HG02588 (cell line): Measurements from ENCODE around the gene NOS1AP.
"Not testable (repeated sequence)": the region's sequence is repeated elsewhere in the genome, so short reads cannot be mapped to it uniquely, and the experiment has no call there.

ENCODE experiments used
- ATAC-seq: cut with Tn5 transposase; IDR thresholded peaks from one replicate; pipeline ENCODE4 v1.9.1; 2021; ENCODE audit warnings: mild to moderate bottlenecking, moderate library complexity; ENCODE audit not compliant: unreplicated experiment

NOS1AP gene

GRCh38 chr1:162191396-162192305 lies 122.2 kb downstream of the NOS1AP start:
- ATAC-seq: no peak

- no peak for ATAC-seq
These were observed 122.8 kb downstream of the NOS1AP start for GRCh38 chr1:162192306-162192678.

GRCh38 chr1:162192763-162193162 lies 123.3 kb downstream of the NOS1AP start:
- ATAC-seq: no peak

GRCh38 chr1:162193221-162193620 lies 123.7 kb downstream of the NOS1AP start:
- no peak for ATAC-seq

GRCh38 chr1:162193815-162194214 lies 124.3 kb downstream of the NOS1AP start:
- ATAC-seq: no peak

- ATAC-seq: no peak
These were observed 126.1 kb downstream of the NOS1AP start for GRCh38 chr1:162195567-162195966.

- no peak for ATAC-seq
These were observed 126.9 kb downstream of the NOS1AP start for GRCh38 chr1:162196387-162196786.

GRCh38 chr1:162197041-162197531 lies 127.6 kb downstream of the NOS1AP start:
- no peak for ATAC-seq

- ATAC-seq: no peak
These were observed 128.3 kb downstream of the NOS1AP start for GRCh38 chr1:162197615-162198421.

- no peak for ATAC-seq
These were observed 130.8 kb downstream of the NOS1AP start for GRCh38 chr1:162200096-162200847.

GRCh38 chr1:162201062-162201461 lies 131.6 kb downstream of the NOS1AP start:
- not testable (repeated sequence) for ATAC-seq

- no peak for ATAC-seq
These were observed 134.8 kb downstream of the NOS1AP start for GRCh38 chr1:162204129-162204822.

GRCh38 chr1:162204823-162205155 lies 135.3 kb downstream of the NOS1AP start:
- ATAC-seq: no peak

GRCh38 chr1:162206300-162206699 lies 136.8 kb downstream of the NOS1AP start:
- ATAC-seq: no peak

GRCh38 chr1:162206749-162207635 lies 137.5 kb downstream of the NOS1AP start:
- ATAC-seq: no peak

GRCh38 chr1:162207862-162208261 lies 138.4 kb downstream of the NOS1AP start:
- no peak for ATAC-seq

GRCh38 chr1:162210196-162210595 lies 140.7 kb downstream of the NOS1AP start:
- ATAC-seq: no peak

- ATAC-seq: no peak
These were observed 143.2 kb downstream of the NOS1AP start for GRCh38 chr1:162212713-162213112.

- no peak for ATAC-seq
These were observed 143.9 kb downstream of the NOS1AP start for GRCh38 chr1:162213281-162213912.
